Retinal pigment epithelial cell (primary cell): ENCODE data around the gene CHN1.

Experiments
- DNase-seq: peaks from one replicate; pipeline ENCODE4 v3.0.0-alpha.2; 2010; ENCODE audit warnings: low read depth
- H3K4me3 ChIP-seq: 2 replicates; pipeline ENCODE4 v1.5.1; 2011; ENCODE audit warnings: mild to moderate bottlenecking, low read length, control low read depth, moderate library complexity
- TF ChIP-seq, protein P1 (sequence below): conservative IDR thresholded peaks from 2 replicates; pipeline ENCODE4 v1.5.1; 2011; ENCODE audit warnings: low read depth, low read length, control low read depth, inconsistent platforms

The CHN1 gene

GRCh38 chr2:174877301-174877700 lies 127.9 kb downstream of the CHN1 start:
- DNase-seq: no peak
- TF ChIP-seq, protein P1, sequence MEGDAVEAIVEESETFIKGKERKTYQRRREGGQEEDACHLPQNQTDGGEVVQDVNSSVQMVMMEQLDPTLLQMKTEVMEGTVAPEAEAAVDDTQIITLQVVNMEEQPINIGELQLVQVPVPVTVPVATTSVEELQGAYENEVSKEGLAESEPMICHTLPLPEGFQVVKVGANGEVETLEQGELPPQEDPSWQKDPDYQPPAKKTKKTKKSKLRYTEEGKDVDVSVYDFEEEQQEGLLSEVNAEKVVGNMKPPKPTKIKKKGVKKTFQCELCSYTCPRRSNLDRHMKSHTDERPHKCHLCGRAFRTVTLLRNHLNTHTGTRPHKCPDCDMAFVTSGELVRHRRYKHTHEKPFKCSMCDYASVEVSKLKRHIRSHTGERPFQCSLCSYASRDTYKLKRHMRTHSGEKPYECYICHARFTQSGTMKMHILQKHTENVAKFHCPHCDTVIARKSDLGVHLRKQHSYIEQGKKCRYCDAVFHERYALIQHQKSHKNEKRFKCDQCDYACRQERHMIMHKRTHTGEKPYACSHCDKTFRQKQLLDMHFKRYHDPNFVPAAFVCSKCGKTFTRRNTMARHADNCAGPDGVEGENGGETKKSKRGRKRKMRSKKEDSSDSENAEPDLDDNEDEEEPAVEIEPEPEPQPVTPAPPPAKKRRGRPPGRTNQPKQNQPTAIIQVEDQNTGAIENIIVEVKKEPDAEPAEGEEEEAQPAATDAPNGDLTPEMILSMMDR: no peak
- no peak overlapping the region for H3K4me3 ChIP-seq

DNA sequence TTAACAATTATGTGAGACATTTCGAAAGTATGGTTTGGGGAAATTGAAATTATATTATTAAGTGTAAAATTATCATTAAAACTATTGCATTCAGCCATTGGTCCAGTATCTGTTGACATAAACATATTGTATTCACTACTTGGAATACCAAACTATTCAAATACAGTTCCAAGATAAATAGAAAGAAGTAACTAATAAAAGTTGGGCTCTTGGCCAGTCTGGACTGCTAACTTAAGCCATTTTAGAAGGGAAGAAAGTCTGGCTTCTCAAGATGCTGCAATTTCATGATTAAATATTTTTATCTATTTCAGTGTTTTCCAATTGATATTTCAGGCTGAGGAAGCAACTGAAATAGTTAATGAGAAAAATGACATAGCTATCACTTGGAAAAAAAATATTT lies 131.1 kb downstream of the CHN1 start:
- DNase-seq: no peak
- TF ChIP-seq, protein P1: no peak
- no peak overlapping the region for H3K4me3 ChIP-seq

GRCh38 chr2:174873471-174873870 lies 131.7 kb downstream of the CHN1 start:
- TF ChIP-seq, protein P1: no peak
- peak; percentile 93 for DNase-seq
- no peak overlapping the region for H3K4me3 ChIP-seq

DNA sequence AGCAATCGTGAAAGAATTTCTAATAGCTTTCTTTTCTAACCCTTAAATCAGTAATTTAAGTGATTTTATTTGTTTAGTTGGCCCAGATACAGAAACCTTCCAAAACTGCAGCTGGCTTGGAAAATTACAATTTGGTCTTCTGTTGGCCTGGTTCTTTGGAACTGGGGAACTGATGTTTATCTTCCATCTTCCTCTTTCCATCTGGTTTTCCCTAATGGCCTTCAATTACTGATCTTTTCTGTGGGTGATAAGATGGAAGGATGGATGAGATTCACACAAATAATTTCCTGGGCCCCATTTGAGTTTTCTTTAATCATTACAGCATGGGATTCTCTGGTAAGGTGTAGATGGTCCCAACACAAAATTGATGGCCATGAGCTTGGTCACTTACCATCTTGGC lies 134.4 kb downstream of the CHN1 start:
- DNase-seq: no peak
- TF ChIP-seq, protein P1: no peak
- no peak overlapping the region for H3K4me3 ChIP-seq

GRCh38 chr2:174868878-174869277 lies 136.3 kb downstream of the CHN1 start:
- H3K4me3 ChIP-seq: no peak overlapping the region
- DNase-seq: no peak
- TF ChIP-seq, protein P1: no peak

GRCh38 chr2:174866421-174866820 lies 138.8 kb downstream of the CHN1 start:
- no peak overlapping the region for H3K4me3 ChIP-seq
- no peak for DNase-seq
- TF ChIP-seq, protein P1: no peak

DNA sequence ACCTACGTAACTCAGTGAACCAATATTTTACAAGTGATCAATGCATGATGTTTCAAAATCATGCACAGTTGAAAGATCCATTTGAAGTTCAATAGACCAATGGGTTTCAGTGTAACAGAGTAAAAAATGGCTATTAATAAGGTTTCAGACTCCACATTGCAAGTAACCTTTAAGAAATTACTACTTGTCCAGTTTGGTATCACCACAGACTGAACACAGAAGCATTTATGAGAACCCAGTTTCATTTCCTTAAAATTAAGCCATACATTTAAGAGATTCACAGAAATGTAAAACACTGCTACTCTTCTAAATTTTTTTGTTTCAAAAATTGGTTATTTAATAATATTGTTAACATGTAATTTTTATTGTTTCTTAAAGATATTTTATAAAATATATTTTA lies 142.0 kb downstream of the CHN1 start:
- no peak for DNase-seq
- no peak overlapping the region for H3K4me3 ChIP-seq
- TF ChIP-seq, protein P1: no peak
